ENCODE data around the gene PSMA7. TPM values are rescaled to one million over a fixed set of nuclear protein-coding genes. Genes with fewer than 3 reads are reported as not detected.

Gene PSMA7
- total and polyA plus RNA-seq, 11 donors, result 172 to 472 (median 233) TPM

- Histone ChIP-seq H3K4me1 (peaks cover 0 to 16% (median 9%) of the 10 kb centered on the region in 12 donors), H3K27me3 (no peaks in the 10 kb centered on the region), H3K36me3 (peaks cover 0 to 49% (median 36%) of the 10 kb centered on the region in 9 donors), H3K9me3 (no peaks in the 10 kb centered on the region), H3K27ac (no peak overlapping the region), H3K4me3 (no peak overlapping the region)
- ATAC-seq, result no peak
- intact Hi-C loops (cut with DNase I), result loop anchor here in 3 of 10 donors (5.0 kb wide), 2 partner anchors 131 to 146 kb away; no protein-coding TSS in a partner anchor
- TF ChIP-seq POLR2A (IDR thresholded peaks at IDR 0.05) (no peak), CTCF (IDR thresholded peaks at IDR 0.05) (no peak)
- DNase-seq, result peak in 1 of 5 donors; percentile 44
- 90 to 92% (median 90%) methylated on average over 22 of the region's 22 CpGs for WGBS, 4 donors
These were observed 15.3 kb upstream of the PSMA7 start for GRCh38 chr20:62158541-62158940.

GRCh38 chr20:62158088-62158400, 14.8 kb upstream of the PSMA7 start:
- Histone ChIP-seq H3K4me3 (no peak overlapping the region), H3K4me1 (peaks cover 0 to 16% (median 9%) of the 10 kb centered on the region in 12 donors), H3K27ac (no peak overlapping the region), H3K27me3 (no peaks in the 10 kb centered on the region), H3K36me3 (peaks cover 0 to 44% (median 31%) of the 10 kb centered on the region in 9 donors), H3K9me3 (no peaks in the 10 kb centered on the region)
- ATAC-seq (no peak), DNase-seq (peak in 1 of 5 donors; percentile 53)
- 94 to 96% (median 95%) methylated on average over 11 to 12 of the region's 12 CpGs for WGBS, 4 donors
- TF ChIP-seq POLR2A (IDR thresholded peaks at IDR 0.05), result no peak
- no peak for TF ChIP-seq CTCF (IDR thresholded peaks at IDR 0.05)
- intact Hi-C loops (cut with DNase I), result loop anchor here in 3 of 10 donors (5.0 kb wide), 2 partner anchors 131 to 146 kb away; no protein-coding TSS in a partner anchor

GRCh38 chr20:62157387-62158087, 14.3 kb upstream of the PSMA7 start:
- DNase-seq (no peak), ATAC-seq (peak in 1 of 4 donors; percentile 6)
- Histone ChIP-seq H3K4me1 (peaks cover 0 to 16% (median 9%) of the 10 kb centered on the region in 12 donors), H3K9me3 (no peaks in the 10 kb centered on the region), H3K27me3 (no peaks in the 10 kb centered on the region), H3K36me3 (peaks cover 0 to 39% (median 27%) of the 10 kb centered on the region in 9 donors), H3K27ac (no peak overlapping the region), H3K4me3 (no peak overlapping the region)
- WGBS, 4 donors, result 87 to 92% (median 90%) methylated on average over 17 to 25 of the region's 25 CpGs
- TF ChIP-seq POLR2A (IDR thresholded peaks at IDR 0.05), result no peak
- TF ChIP-seq CTCF (IDR thresholded peaks at IDR 0.05), result no peak
- intact Hi-C loops (cut with DNase I), result loop anchor here in 5 of 10 donors (1.0 to 5.0 kb wide), 4 partner anchors 130 to 147 kb away; no protein-coding TSS in a partner anchor

GRCh38 chr20:62156592-62157386, 13.6 kb upstream of the PSMA7 start:
- peak; percentile 63 to 81 (median 69) for TF ChIP-seq CTCF (IDR thresholded peaks at IDR 0.05)
- no peak for TF ChIP-seq POLR2A (IDR thresholded peaks at IDR 0.05)
- WGBS, 4 donors, result 41 to 49% (median 48%) methylated on average over 21 to 24 of the region's 24 CpGs
- H3K9me3 ChIP-seq, result no peaks in the 10 kb centered on the region
- no peaks in the 10 kb centered on the region for H3K27me3 ChIP-seq
- H3K4me1 ChIP-seq, result peaks cover 0 to 16% (median 9%) of the 10 kb centered on the region in 12 donors
- ATAC-seq (peak; percentile 63 to 88 (median 84)), DNase-seq (peak; percentile 59 to 79 (median 72))
- H3K4me3 ChIP-seq, result no peak overlapping the region
- H3K36me3 ChIP-seq, result peaks cover 0 to 32% (median 20%) of the 10 kb centered on the region in 9 donors
- intact Hi-C loops (cut with DNase I), result loop anchor here in 5 of 10 donors (1.0 to 5.0 kb wide), 4 partner anchors 129 to 146 kb away; no protein-coding TSS in a partner anchor
- H3K27ac ChIP-seq, result no peak overlapping the region
